ENCODE data around the gene FTO.

GRCh38 chr16:53768167-53768566 lies 64.2 kb downstream of the FTO start:
- TF ChIP-seq EZH2 (IDR thresholded peaks at IDR 0.05) = no peak
- no peak for TF ChIP-seq POLR2AphosphoS5 (IDR thresholded peaks at IDR 0.05; ENCODE audit: borderline replicate concordance, low read depth, low read length)
- TF ChIP-seq FOXP2 (optimal IDR thresholded peaks at IDR 0.05; ENCODE audit: control extremely low read depth, extremely low read length, insufficient read depth) = no peak

Measured in SK-N-MC (cell line).